CD4-positive, alpha-beta T cell (primary cell): ENCODE data around the gene N4BP2L1. TPM values are rescaled to one million over a fixed set of nuclear protein-coding genes. Genes with fewer than 3 reads are reported as not detected.

Experiments used
- ATAC-seq: fragments of 200-7000 bp; cut with Tn5 transposase; one replicate; pipeline ENCODE4 v1.10.0; 2022; ENCODE audit warnings: mild to moderate bottlenecking; ENCODE audit not compliant: poor library complexity
- CTCF ChIA-PET: fragments of 350-600 bp; sonication (Branson Sonifier 250); formaldehyde crosslinking; loops from one replicate; lab custom pipeline; 2021; ENCODE audit warnings: antibody characterized with exemption, inconsistent platforms; lab: Charles Lee
- POLR2A ChIA-PET: fragments of 350-600 bp; sonication (Branson Sonifier 250); formaldehyde crosslinking; loops from one replicate; lab custom pipeline; 2021; ENCODE audit warnings: antibody characterized with exemption, inconsistent platforms; lab: Charles Lee
- DNase-seq, 14 experiments: peaks; one replicate each; pipeline ENCODE4 v3.0.0-alpha.2; 2013 to 2020; ENCODE audit warnings: mixed read lengths in 2 of 14
- H3K27ac ChIP-seq, 2 donors: one replicate each; pipeline versions ENCODE4 v1.5.1 to v1.7.0; 2013; ENCODE audit warnings: low read length in 2 of 2, low read depth in 1 of 2, mild to moderate bottlenecking in 1 of 2
- H3K27me3 ChIP-seq, 2 experiments: 1 replicate in 1 of 2; 2 replicates in 1 of 2; pipeline versions ENCODE4 v1.6.1 to v1.7.0; 2013; ENCODE audit warnings: low read length in 2 of 2, control low read depth in 1 of 2, mild to moderate bottlenecking in 1 of 2, moderate library complexity in 1 of 2; ENCODE audit not compliant: insufficient read depth in 2 of 2, control insufficient read depth in 1 of 2
- H3K36me3 ChIP-seq: one replicate; pipeline ENCODE4 v1.6.1; 2013; ENCODE audit warnings: low read length, control low read depth; ENCODE audit not compliant: insufficient read depth
- H3K4me1 ChIP-seq: one replicate; pipeline ENCODE4 v1.6.1; 2013; ENCODE audit warnings: low read length, control low read depth; ENCODE audit not compliant: insufficient read depth
- H3K4me3 ChIP-seq: one replicate; pipeline ENCODE4 v1.5.1; 2013; ENCODE audit warnings: mild to moderate bottlenecking, low read length, moderate library complexity
- H3K9me3 ChIP-seq, 2 experiments: 1 replicate in 1 of 2; 2 replicates in 1 of 2; pipeline versions ENCODE4 v1.6.1 to v1.7.0; 2013; ENCODE audit warnings: low read length in 2 of 2, mild to moderate bottlenecking in 2 of 2, control low read depth in 1 of 2, moderate library complexity in 1 of 2; ENCODE audit not compliant: control insufficient read depth in 1 of 2, insufficient read depth in 1 of 2
- H3K27ac Mint-ChIP-seq: one replicate; pipeline ENCODE4 v1.8.0; 2020; ENCODE audit warnings: mixed read lengths
- H3K27me3 Mint-ChIP-seq: one replicate; pipeline ENCODE4 v1.8.0; 2021; ENCODE audit warnings: mixed read lengths
- H3K36me3 Mint-ChIP-seq: one replicate; pipeline ENCODE4 v1.8.0; 2021; ENCODE audit warnings: low read depth, mixed read lengths
- H3K4me1 Mint-ChIP-seq: one replicate; pipeline ENCODE4 v1.8.0; 2021; ENCODE audit warnings: low read depth, mixed read lengths
- H3K4me3 Mint-ChIP-seq: one replicate; pipeline ENCODE4 v1.8.0; 2020; ENCODE audit warnings: mild to moderate bottlenecking, mixed read lengths
- H3K9me3 Mint-ChIP-seq: one replicate; pipeline ENCODE4 v1.8.0; 2020; ENCODE audit warnings: mixed read lengths
- CTCF ChIP-seq: fragments of 200-600 bp; IDR thresholded peaks from one replicate; pipeline ENCODE4 v1.8.0; 2022; ENCODE audit warnings: antibody characterized with exemption, mild to moderate bottlenecking
- intact Hi-C, 2 experiments: fragments of 100-400 bp; cut with DNase I in 1 of 2; cut with micrococcal nuclease in 1 of 2; formaldehyde crosslinking; loops; one replicate each; pipeline versions ENCODE4 v1.15.1 to v1.9.0; 2023 to 2025; cut with DNase I, micrococcal nuclease
- total RNA-seq, 174 experiments: library from RNA in 2 of 174; stranded (reverse) in 2 of 174; gene quantifications; one replicate each; pipeline ENCODE4 v1.2.3 and lab custom pipeline; 2021 to 2026

Gene N4BP2L1
- total RNA-seq, 2 experiments from 2014 or later = 47.5 to 50.5 TPM

- peaks cover 8% of the 10 kb centered on the region for H3K4me1 Mint-ChIP-seq
- Histone ChIP-seq H3K4me1 (peaks cover 2% of the 10 kb centered on the region), H3K27me3 (no peaks in the 10 kb centered on the region), H3K27ac (no peak overlapping the region), H3K9me3 (no peaks in the 10 kb centered on the region), H3K36me3 (peaks cover 9% of the 10 kb centered on the region), H3K4me3 (no peak overlapping the region)
- no peak overlapping the region for H3K27ac Mint-ChIP-seq
- no peak overlapping the region for H3K4me3 Mint-ChIP-seq
- no peak for TF ChIP-seq CTCF
- ChIA-PET CTCF (no interaction called here), POLR2A (no interaction called here)
- DNase-seq (no peak), ATAC-seq (no peak)
- no peaks in the 10 kb centered on the region for H3K9me3 Mint-ChIP-seq
- H3K27me3 Mint-ChIP-seq = no peaks in the 10 kb centered on the region
- intact Hi-C loops = no loop called here
- H3K36me3 Mint-ChIP-seq = peaks cover 16% of the 10 kb centered on the region
Observed at GRCh38 chr13:32474999-32475792, 47.3 kb upstream of the N4BP2L1 start.

- H3K4me3 ChIP-seq = no peak overlapping the region
- no peaks in the 10 kb centered on the region for H3K27me3 Mint-ChIP-seq
- POLR2A ChIA-PET = no interaction called here
- CTCF ChIA-PET = no interaction called here
- H3K36me3 Mint-ChIP-seq = peaks cover 23% of the 10 kb centered on the region
- DNase-seq (no peak), ATAC-seq (no peak)
- no peaks in the 10 kb centered on the region for H3K9me3 ChIP-seq
- peaks cover 13% of the 10 kb centered on the region for H3K36me3 ChIP-seq
- H3K27ac Mint-ChIP-seq = no peak overlapping the region
- no peaks in the 10 kb centered on the region for H3K27me3 ChIP-seq
- peaks cover 2% of the 10 kb centered on the region for H3K4me1 ChIP-seq
- intact Hi-C loops = no loop called here
- no peak overlapping the region for H3K27ac ChIP-seq
- no peak for TF ChIP-seq CTCF
- no peak overlapping the region for H3K4me3 Mint-ChIP-seq
- H3K9me3 Mint-ChIP-seq = no peaks in the 10 kb centered on the region
- H3K4me1 Mint-ChIP-seq = peaks cover 8% of the 10 kb centered on the region
Observed at GRCh38 chr13:32473650-32474049, 45.7 kb upstream of the N4BP2L1 start.

- no peaks in the 10 kb centered on the region for H3K9me3 ChIP-seq
- intact Hi-C loops = no loop called here
- POLR2A ChIA-PET = no interaction called here
Observed at GRCh38 chr13:32472194-32472621, 44.3 kb upstream of the N4BP2L1 start.

More at GRCh38 chr13:32472194-32472621, 44.3 kb upstream of the N4BP2L1 start:
- H3K4me3 ChIP-seq = no peak overlapping the region
- H3K4me3 Mint-ChIP-seq = no peak overlapping the region
- peaks cover 2% of the 10 kb centered on the region for H3K4me1 ChIP-seq
- no peak overlapping the region for H3K27ac Mint-ChIP-seq
- no peaks in the 10 kb centered on the region for H3K27me3 Mint-ChIP-seq
- H3K36me3 ChIP-seq = peaks cover 8% of the 10 kb centered on the region
- H3K27me3 ChIP-seq = no peaks in the 10 kb centered on the region
- peaks cover 27% of the 10 kb centered on the region for H3K36me3 Mint-ChIP-seq
- H3K9me3 Mint-ChIP-seq = no peaks in the 10 kb centered on the region
- CTCF ChIA-PET = no interaction called here
- H3K27ac ChIP-seq = no peak overlapping the region
- peaks cover 8% of the 10 kb centered on the region for H3K4me1 Mint-ChIP-seq
- no peak for TF ChIP-seq CTCF
- ATAC-seq (no peak), DNase-seq (no peak)
